H9 (cell line): ENCODE measurements around the gene PFKP. TPM values are rescaled to one million over a fixed set of nuclear protein-coding genes. Genes with fewer than 3 reads are reported as not detected.

ENCODE experiments used
- DNase-seq: peaks from one replicate; pipeline ENCODE4 v3.0.0-alpha.2; 2017
- H2AFZ ChIP-seq: one replicate; pipeline ENCODE4 v1.6.1; 2013; ENCODE audit warnings: mild to moderate bottlenecking, low read length, control low read depth, moderate library complexity
- H2AK5ac ChIP-seq: 2 replicates; pipeline ENCODE4 v1.6.1; 2013; ENCODE audit warnings: low read length, control low read depth, mixed read lengths; ENCODE audit not compliant: insufficient read length
- H2BK120ac ChIP-seq: one replicate; pipeline ENCODE4 v1.6.1; 2013; ENCODE audit warnings: low read depth, mild to moderate bottlenecking, low read length, control low read depth, inconsistent platforms; ENCODE audit not compliant: poor library complexity, severe bottlenecking
- H2BK12ac ChIP-seq: 2 replicates; pipeline ENCODE4 v1.6.1; 2013; ENCODE audit warnings: low read length, control low read depth, mixed read lengths, low read depth; ENCODE audit not compliant: insufficient read length
- H2BK15ac ChIP-seq: 2 replicates; pipeline ENCODE4 v1.6.1; 2013; ENCODE audit warnings: low read depth, low read length, control low read depth
- H2BK20ac ChIP-seq: one replicate; pipeline ENCODE4 v1.6.1; 2013; ENCODE audit warnings: low read depth, mild to moderate bottlenecking, low read length, control low read depth, inconsistent platforms; ENCODE audit not compliant: poor library complexity, severe bottlenecking
- H2BK5ac ChIP-seq: 2 replicates; pipeline ENCODE4 v1.6.1; 2013; ENCODE audit warnings: low read length, control low read depth, mixed read lengths; ENCODE audit not compliant: insufficient read length
- H3K14ac ChIP-seq: 2 replicates; pipeline ENCODE4 v1.6.1; 2013; ENCODE audit warnings: low read length, control low read depth; ENCODE audit not compliant: insufficient read depth
- H3K18ac ChIP-seq: 2 replicates; pipeline ENCODE4 v1.6.1; 2013; ENCODE audit warnings: low read depth, mild to moderate bottlenecking, mixed read lengths, low read length, control low read depth; ENCODE audit not compliant: insufficient read length
- H3K23ac ChIP-seq: 2 replicates; pipeline ENCODE4 v1.6.1; 2013; ENCODE audit warnings: low read length, control low read depth, mixed read lengths, low read depth; ENCODE audit not compliant: insufficient read length
- H3K23me2 ChIP-seq: 2 replicates; pipeline ENCODE4 v1.6.1; 2013; ENCODE audit warnings: low read depth, mild to moderate bottlenecking, mixed read lengths, low read length, control low read depth; ENCODE audit not compliant: insufficient read length, poor library complexity, severe bottlenecking
- H3K27ac ChIP-seq: 2 replicates; pipeline ENCODE4 v1.5.1; 2013; ENCODE audit warnings: low read length, control low read depth, mixed read lengths, low read depth; ENCODE audit not compliant: insufficient read length
- H3K27me3 ChIP-seq: 2 replicates; pipeline ENCODE4 v1.6.1; 2013; ENCODE audit warnings: low read length, control low read depth, inconsistent platforms; ENCODE audit not compliant: insufficient read depth
- H3K4ac ChIP-seq: 2 replicates; pipeline ENCODE4 v1.6.1; 2013; ENCODE audit warnings: low read depth, mild to moderate bottlenecking, control low read depth, inconsistent platforms, low read length, moderate library complexity
- H3K4me1 ChIP-seq: 2 replicates; pipeline ENCODE4 v1.6.1; 2013; ENCODE audit warnings: low read length, control low read depth, inconsistent platforms; ENCODE audit not compliant: insufficient read depth
- H3K4me2 ChIP-seq: 2 replicates; pipeline ENCODE4 v1.6.1; 2013; ENCODE audit warnings: low read length, control low read depth, mixed read lengths; ENCODE audit not compliant: insufficient read length, insufficient read depth
- H3K56ac ChIP-seq: 2 replicates; pipeline ENCODE4 v1.6.1; 2013; ENCODE audit warnings: low read depth, mild to moderate bottlenecking, mixed read lengths, low read length, control low read depth; ENCODE audit not compliant: insufficient read length
- H3K79me1 ChIP-seq: 2 replicates; pipeline ENCODE4 v1.6.1; 2013; ENCODE audit warnings: low read depth, mild to moderate bottlenecking, moderate library complexity, low read length, control low read depth, inconsistent platforms; ENCODE audit not compliant: insufficient read depth, poor library complexity, severe bottlenecking
- H3K79me2 ChIP-seq: 2 replicates; pipeline ENCODE4 v1.6.1; 2013; ENCODE audit warnings: low read length, control low read depth, inconsistent platforms; ENCODE audit not compliant: insufficient read depth
- H3K9ac ChIP-seq: 2 replicates; pipeline ENCODE4 v1.6.1; 2013; ENCODE audit warnings: low read length, control low read depth, mixed read lengths; ENCODE audit not compliant: insufficient read length; ENCODE audit errors: extremely low read depth
- H3K9me3 ChIP-seq: one replicate; pipeline ENCODE4 v1.6.1; 2013; ENCODE audit warnings: low read depth, low read length, inconsistent platforms; ENCODE audit not compliant: control insufficient read depth
- H3T11ph ChIP-seq: one replicate; pipeline ENCODE4 v1.6.1; 2013; ENCODE audit warnings: mild to moderate bottlenecking, low read length, control low read depth, inconsistent platforms
- H4K20me1 ChIP-seq: one replicate; pipeline ENCODE4 v1.6.1; 2013; ENCODE audit not compliant: control insufficient read depth, insufficient read length, insufficient read depth
- H4K5ac ChIP-seq: 2 replicates; pipeline ENCODE4 v1.6.1; 2013; ENCODE audit warnings: low read depth, mild to moderate bottlenecking, mixed read lengths, low read length, control low read depth; ENCODE audit not compliant: insufficient read length
- H4K8ac ChIP-seq: replicated peaks from 2 replicates; pipeline ENCODE4 v1.6.1; 2013; ENCODE audit warnings: low read length, control low read depth, mixed read lengths, low read depth; ENCODE audit not compliant: insufficient read length
- H4K91ac ChIP-seq: 2 replicates; pipeline ENCODE4 v1.6.1; 2013; ENCODE audit warnings: low read depth, mild to moderate bottlenecking, moderate library complexity, mixed read lengths, low read length, control low read depth; ENCODE audit not compliant: insufficient read length
- H3K27ac Mint-ChIP-seq, 3 experiments: 2 replicates in 2 of 3; 3 replicates in 1 of 3; pipeline ENCODE4 v1.8.0; 2020 to 2021; ENCODE audit warnings: mixed read lengths in 3 of 3, mild to moderate bottlenecking in 1 of 3, moderate library complexity in 1 of 3
- H3K27me3 Mint-ChIP-seq: 2 replicates; pipeline ENCODE4 v1.8.0; 2021; ENCODE audit warnings: low read depth, mild to moderate bottlenecking, moderate library complexity, mixed read lengths
- H3K36me3 Mint-ChIP-seq, 3 experiments: 2 replicates in 2 of 3; 3 replicates in 1 of 3; pipeline ENCODE4 v1.8.0; 2020 to 2021; ENCODE audit warnings: low read depth in 3 of 3, mixed read lengths in 3 of 3; ENCODE audit not compliant: insufficient read depth in 1 of 3
- H3K4me1 Mint-ChIP-seq, 2 experiments: 2 replicates each; pipeline ENCODE4 v1.8.0; 2020; ENCODE audit warnings: mixed read lengths in 2 of 2
- H3K4me3 Mint-ChIP-seq, 2 experiments: 2 replicates in 1 of 2; 3 replicates in 1 of 2; pipeline ENCODE4 v1.8.0; 2020 to 2021; ENCODE audit warnings: mild to moderate bottlenecking in 2 of 2, mixed read lengths in 2 of 2, moderate library complexity in 1 of 2
- H3K9me3 Mint-ChIP-seq, 2 experiments: 2 replicates in 1 of 2; 3 replicates in 1 of 2; pipeline ENCODE4 v1.8.0; 2020; ENCODE audit warnings: mild to moderate bottlenecking in 2 of 2, mixed read lengths in 2 of 2, moderate library complexity in 1 of 2
- WGBS: extraction: QIAGEN DNeasy Blood & Tissue Kit; methylation state at CpG from one replicate; pipeline ENCODE4 v1.1.7; 2013; ENCODE audit warnings: missing lambda C conversion rate, low lambda C conversion rate, mixed read lengths; ENCODE audit not compliant: insufficient read length; ENCODE audit errors: extremely low coverage; 5-methylcytosine and 5-hydroxymethylcytosine counted together
- total RNA-seq: library from RNA; stranded (reverse); gene quantifications from 2 replicates; pipeline ENCODE4 v1.2.1, GENCODE V29; 2021
- TF ChIP-seq, protein P1 (sequence below): fragments of 200-600 bp; sonication (generic); conservative IDR thresholded peaks from 3 replicates; pipeline ENCODE4 v1.8.0; 2021; ENCODE audit warnings: antibody characterized with exemption, mild to moderate bottlenecking

Gene PFKP
- total RNA-seq, 1 experiment from 2014 or later: 145 TPM

DNA sequence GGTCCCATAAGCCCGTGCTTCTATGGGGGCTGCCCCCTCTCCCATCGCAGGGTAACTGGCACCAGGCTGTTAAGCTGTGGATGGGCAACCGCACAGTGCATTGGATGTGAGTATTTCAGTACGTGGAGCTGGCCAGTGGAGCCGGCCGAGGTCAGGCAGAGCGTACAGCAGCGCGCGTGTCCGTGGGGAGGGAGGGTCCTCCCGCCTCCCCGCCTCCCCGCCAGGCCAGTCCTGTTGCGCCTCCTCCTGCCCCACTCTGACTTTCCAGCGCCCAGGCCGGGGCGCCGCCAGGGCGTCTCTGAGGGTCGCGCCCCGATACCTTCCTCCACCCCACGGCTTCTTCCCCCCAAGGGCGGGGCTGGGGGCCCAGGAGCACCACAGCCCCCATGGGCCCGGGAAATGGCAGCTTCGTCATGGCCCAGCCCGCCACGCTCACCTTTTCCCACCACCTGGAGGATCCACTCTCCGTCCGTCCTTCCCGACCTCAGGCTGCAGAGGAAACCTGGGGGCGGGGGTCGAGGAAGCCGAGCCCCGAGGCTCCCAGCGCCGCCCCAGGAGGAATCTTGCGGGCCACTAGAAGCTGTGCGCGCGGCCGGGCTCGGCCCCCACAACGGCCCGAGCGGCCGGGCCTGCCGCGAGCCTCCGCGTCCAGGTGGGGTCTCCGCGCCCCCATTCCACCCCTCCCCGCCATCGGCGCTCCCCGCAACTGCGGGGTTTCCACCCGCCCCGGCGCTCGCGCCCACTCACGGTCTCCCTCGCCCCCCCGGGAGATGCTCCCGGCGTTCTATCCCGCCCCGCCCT lies 831 bp upstream of the PFKP start:
- Histone ChIP-seq H2BK120ac (no peak overlapping the region), H2BK5ac (no peak overlapping the region), H3K79me2 (peaks cover 14% of the 10 kb centered on the region), H4K91ac (no peak overlapping the region), H2BK12ac (no peak overlapping the region), H3K9ac (no peak overlapping the region), H3K27ac (no peak overlapping the region), H3K4ac (no peak overlapping the region), H3K18ac (no peak overlapping the region), H4K8ac (no peak overlapping the region), H3K4me2 (peak overlapping the region; percentile 66), H3K23ac (no peak overlapping the region), H3K9me3 (no peaks in the 10 kb centered on the region), H3K4me1 (no peaks in the 10 kb centered on the region), H4K20me1 (no peaks in the 10 kb centered on the region), H2BK20ac (no peak overlapping the region), H3K79me1 (peaks cover 2% of the 10 kb centered on the region), H3K56ac (no peak overlapping the region), H3K27me3 (no peaks in the 10 kb centered on the region), H2AFZ (no peak overlapping the region), H2BK15ac (no peak overlapping the region), H3K14ac (peak overlapping the region; percentile 31; the same call in 1 of the 2 replicates), H3K23me2 (peaks cover 6% of the 10 kb centered on the region), H4K5ac (no peak overlapping the region), H2AK5ac (no peak overlapping the region), H3T11ph (no peak overlapping the region)
- H3K36me3 Mint-ChIP-seq: peaks cover 16 to 24% (median 23%) of the 10 kb centered on the region in 3 experiments
- H3K4me1 Mint-ChIP-seq: peaks cover 20 to 22% of the 10 kb centered on the region in 2 experiments
- no CpG with 5 or more reads among the region's 71 CpGs for WGBS
- TF ChIP-seq, protein P1, sequence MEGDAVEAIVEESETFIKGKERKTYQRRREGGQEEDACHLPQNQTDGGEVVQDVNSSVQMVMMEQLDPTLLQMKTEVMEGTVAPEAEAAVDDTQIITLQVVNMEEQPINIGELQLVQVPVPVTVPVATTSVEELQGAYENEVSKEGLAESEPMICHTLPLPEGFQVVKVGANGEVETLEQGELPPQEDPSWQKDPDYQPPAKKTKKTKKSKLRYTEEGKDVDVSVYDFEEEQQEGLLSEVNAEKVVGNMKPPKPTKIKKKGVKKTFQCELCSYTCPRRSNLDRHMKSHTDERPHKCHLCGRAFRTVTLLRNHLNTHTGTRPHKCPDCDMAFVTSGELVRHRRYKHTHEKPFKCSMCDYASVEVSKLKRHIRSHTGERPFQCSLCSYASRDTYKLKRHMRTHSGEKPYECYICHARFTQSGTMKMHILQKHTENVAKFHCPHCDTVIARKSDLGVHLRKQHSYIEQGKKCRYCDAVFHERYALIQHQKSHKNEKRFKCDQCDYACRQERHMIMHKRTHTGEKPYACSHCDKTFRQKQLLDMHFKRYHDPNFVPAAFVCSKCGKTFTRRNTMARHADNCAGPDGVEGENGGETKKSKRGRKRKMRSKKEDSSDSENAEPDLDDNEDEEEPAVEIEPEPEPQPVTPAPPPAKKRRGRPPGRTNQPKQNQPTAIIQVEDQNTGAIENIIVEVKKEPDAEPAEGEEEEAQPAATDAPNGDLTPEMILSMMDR: no peak
- no peak overlapping the region for H3K27ac Mint-ChIP-seq
- H3K27me3 Mint-ChIP-seq: peaks cover 23% of the 10 kb centered on the region
- H3K9me3 Mint-ChIP-seq: no peaks in the 10 kb centered on the region
- peak overlapping the region; percentile 78 to 84 for H3K4me3 Mint-ChIP-seq
- DNase-seq: no peak
